GM12872 (cell line): Measurements from ENCODE around the gene TPK1.

Experiments used
- CTCF ChIP-seq: IDR thresholded peaks from 3 replicates; pipeline ENCODE4 v1.5.1; 2011; ENCODE audit warnings: low read depth, mild to moderate bottlenecking, low read length, moderate library complexity; ENCODE audit not compliant: insufficient read depth

TPK1 gene

GRCh38 chr7:144527051-144527471 lies 308.8 kb downstream of the TPK1 start:
- no peak for TF ChIP-seq CTCF

DNA sequence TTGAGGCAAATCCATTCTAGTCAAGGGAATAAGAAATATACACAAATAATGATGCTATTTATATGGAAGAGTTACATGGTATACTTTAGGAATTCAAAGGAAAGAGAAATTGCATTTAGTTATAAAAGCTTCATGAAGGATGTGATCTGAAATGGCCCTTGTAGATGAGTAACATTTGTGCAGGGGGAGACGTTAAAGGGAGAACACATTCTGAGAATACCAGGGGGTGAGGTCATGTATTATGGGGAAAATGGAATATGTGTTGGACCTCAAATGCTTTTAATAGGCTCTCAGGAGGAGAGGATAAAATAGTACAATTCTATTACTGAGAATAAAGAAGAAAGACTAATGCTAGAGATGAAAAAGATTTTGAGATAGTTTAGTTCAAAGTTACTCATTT lies 309.9 kb downstream of the TPK1 start:
- TF ChIP-seq CTCF, result no peak

DNA sequence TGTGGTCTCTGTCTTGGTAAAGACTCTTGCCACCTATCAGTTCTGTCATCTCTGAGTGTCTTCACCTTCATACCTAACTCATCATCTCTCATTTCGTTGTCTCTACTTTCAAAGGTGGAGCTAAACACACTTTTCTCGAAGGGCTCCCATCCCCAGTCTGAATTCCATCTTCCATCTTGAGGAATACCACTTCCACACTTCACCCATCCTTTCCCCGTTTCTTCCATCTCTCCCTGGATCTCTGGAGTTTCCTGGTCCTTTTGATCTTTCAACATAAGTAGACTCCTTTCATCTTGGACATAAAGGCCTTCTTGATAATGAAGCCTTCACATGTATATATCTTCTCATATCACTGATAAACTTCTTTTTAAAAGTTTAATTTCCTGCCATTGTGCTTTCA lies 311.6 kb downstream of the TPK1 start:
- no peak for TF ChIP-seq CTCF

DNA sequence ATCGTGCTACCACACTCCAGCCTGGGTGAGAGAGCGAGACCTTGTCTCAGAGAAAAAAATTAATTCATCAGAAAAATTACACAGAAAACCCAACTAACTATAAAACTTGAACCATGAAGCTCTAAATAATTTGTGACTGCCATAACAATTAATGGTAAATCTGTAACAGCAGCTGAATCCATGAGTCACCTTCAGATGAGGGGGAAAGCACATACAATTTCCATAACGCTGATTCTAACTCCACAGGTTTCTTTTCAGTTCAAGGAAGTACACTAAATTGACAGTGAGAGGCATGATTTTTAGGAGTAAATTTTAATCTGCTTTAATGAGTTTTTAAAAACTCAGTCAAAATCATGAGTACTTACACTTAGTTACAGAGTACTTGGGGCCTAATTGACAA lies 312.2 kb downstream of the TPK1 start:
- no peak for TF ChIP-seq CTCF

GRCh38 chr7:144519925-144520324 lies 315.9 kb downstream of the TPK1 start:
- no peak for TF ChIP-seq CTCF

DNA sequence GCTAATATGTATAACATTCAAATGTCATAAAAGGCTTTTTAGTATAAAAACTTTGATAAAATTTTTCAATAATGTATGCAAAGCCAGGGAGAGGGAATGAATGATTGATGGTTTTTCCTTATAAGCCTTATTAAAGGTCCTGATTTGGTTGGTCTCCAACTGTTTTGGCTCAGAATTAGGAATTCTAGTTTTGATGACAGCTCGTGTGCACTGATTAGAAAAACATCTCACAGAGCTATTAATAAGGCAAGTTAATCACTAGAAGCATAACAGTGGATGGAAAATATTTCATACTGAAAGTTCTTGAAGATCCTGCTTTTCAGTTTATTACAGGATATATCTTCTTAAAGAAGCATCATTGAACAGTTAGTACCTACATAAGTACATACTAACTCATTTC lies 317.5 kb downstream of the TPK1 start:
- TF ChIP-seq CTCF, result no peak

GRCh38 chr7:144517749-144518148 lies 318.1 kb downstream of the TPK1 start:
- TF ChIP-seq CTCF, result no peak

DNA sequence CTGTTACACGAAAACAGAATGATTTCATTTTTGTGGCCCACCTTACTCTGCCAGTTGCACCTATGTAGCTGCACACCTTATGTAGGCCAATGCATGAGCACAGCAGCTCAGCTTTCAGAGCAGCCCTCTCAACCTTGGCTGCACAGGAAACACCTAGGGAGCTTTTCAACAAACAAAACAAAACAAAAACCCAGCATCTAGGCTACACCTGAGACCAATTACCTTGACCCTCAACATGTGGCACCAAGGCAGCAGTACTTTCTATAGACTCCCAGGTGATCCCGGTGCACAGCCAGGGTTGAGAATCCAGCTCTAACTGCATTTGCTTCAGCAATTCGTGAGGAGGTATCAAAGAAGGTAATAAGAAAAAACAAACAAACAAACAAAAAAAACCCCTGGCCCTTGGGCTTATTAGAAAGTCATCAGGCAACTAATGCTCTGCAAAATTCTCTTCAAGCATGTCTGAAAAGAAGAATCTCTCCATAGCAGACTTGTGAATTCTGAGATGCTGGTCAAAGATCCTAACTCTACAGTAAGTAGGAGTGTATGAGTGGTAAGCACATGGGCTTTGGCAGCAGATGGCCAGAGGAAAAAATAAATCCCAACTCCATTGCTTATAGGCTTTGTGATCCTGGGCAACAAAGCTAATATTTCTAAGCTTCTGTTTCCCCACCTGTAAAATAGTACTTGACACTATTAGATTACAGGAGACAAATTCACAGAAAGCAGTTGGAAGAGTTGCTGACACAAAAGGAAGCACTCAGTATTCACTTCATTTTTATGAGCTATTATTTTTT lies 318.9 kb downstream of the TPK1 start:
- TF ChIP-seq CTCF, result no peak
